HG03175 (cell line): ENCODE results near the gene PRRC1.
A peak's percentile ranks its signal among the peaks of the same experiment; 100 is the strongest.

Experiments used
- ATAC-seq: cut with Tn5 transposase; IDR thresholded peaks from one replicate; pipeline ENCODE4 v1.9.1; 2021; ENCODE audit warnings: mild to moderate bottlenecking, moderate library complexity; ENCODE audit not compliant: unreplicated experiment

Gene PRRC1

DNA sequence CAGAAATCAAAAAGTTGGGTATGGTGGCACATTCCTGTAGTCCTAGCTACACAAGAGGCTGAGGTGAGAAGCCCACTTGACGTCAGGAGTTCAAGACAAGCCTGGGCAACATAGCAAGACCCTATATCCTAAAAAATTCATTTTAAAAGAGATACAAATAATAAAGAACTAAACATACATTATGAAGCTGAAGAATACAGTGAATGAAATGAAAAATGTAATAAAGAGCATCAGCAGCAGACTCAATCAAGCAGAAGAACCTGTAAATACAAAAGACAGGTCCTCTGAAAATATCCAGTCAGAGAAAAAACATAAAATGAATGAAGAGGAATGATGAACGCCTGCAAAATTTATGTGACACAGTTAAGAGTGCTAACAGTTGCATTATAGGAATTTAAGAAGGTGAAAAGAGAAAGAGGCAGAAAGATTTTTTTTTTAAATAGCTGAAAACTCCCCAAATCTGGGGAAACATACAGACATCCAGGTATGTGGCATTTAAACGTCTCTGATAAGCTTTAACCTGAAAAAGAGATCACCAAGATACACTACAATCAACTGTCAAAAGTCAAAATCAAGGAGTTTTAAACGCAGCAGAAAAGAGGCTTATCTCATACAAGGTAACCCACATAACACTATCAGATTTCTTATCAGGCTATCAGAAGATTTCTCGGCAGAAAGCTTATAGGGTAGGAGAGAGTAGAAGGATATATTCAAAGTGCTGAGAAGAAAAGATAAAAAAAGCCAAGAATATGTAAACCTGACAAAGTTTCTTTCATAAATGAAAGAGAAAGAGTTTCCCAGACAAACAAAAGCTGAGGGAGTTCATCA lies 57.6 kb downstream of the PRRC1 start:
- ATAC-seq, result no peak

- no peak for ATAC-seq
These were observed 60.0 kb downstream of the PRRC1 start for GRCh38 chr5:127577458-127577857.

- no peak for ATAC-seq
These were observed 63.3 kb downstream of the PRRC1 start for GRCh38 chr5:127580731-127581130.

- ATAC-seq, result no peak
These were observed 64.0 kb downstream of the PRRC1 start for GRCh38 chr5:127581450-127581849.

DNA sequence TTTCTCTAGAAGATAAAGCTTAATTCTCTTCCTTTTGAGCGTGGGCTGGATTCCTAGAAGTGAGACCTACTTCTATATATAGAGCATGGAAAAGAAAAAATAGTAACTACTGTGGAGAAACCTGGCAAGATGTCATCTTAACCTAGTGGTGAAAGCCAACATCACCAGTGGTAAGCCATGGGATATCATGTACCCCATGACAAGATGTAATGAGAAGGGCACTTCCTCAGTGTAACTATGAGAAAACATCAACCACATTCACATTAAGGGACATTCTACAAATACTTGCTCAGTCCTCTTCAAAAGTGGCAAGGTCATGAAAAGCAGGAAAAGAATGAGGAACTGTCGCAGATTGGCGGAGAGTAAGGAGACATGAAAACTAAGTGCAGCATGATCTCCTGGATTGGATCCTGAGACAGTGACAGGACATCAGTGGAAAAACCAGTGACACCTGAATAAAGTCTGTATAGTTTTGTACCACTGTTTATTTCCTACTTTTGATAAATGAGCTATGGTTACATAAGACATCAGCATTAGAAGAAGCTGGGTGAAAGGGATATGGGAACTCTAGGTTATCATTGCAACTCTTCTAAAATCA lies 65.4 kb downstream of the PRRC1 start:
- no peak for ATAC-seq

- no peak for ATAC-seq
These were observed 66.4 kb downstream of the PRRC1 start for GRCh38 chr5:127583866-127584265.

- ATAC-seq, result no peak
These were observed 68.2 kb downstream of the PRRC1 start for GRCh38 chr5:127585661-127586060.

DNA sequence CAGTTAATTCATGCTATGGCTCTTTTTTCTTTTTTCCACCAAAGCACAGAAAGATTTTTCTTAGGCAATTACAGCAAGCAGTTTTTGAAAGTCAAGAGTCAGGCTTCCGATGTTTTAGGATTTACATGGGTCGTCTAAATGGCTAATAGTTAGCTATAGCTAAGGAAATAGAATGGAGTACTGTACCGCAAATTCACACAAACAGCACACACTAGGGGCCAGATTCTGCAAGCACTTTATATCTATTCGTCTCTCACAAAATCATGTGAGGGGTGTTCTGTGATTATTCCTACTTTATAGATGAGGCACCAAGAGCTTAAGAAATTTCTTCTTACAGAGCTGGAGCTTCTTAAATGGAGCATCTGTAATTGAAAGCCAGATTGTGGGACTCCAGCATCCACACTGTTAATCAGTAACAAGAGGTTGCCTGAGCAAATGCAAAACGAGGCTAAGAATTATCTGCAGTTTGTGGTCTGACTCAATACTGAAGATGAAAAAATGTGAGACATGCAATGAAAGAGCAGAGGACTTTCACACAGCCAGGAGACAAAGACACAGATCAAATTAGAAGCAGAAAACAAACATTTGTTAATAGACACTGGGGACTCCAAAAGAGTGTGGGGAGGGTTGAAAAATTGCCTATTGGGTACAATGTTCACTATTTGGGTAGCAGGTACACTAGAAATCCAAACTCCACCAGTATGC lies 68.8 kb downstream of the PRRC1 start:
- ATAC-seq, result peak; percentile 86

DNA sequence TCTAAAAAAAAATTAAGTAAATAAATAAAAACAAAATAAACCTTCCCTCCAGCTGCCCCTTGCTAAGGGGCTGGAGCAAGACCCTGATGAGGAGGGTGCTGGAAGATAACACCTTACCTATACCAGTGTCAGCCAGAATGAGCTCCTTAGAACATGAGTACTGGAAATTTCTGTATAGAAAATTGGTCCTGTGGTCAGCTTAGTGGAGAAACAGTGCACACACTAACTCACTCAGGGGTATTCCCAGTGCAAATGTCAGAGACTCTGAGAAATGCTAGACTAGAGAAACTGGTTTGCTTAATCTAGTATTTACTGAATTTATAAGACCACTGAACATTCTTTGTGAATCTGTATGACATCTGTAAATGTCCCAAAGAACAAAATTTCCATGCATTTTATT lies 69.4 kb downstream of the PRRC1 start:
- peak; percentile 28 for ATAC-seq

- ATAC-seq, result no peak
These were observed 69.9 kb downstream of the PRRC1 start for GRCh38 chr5:127587246-127587917.

GRCh38 chr5:127588368-127588767 lies 70.9 kb downstream of the PRRC1 start:
- no peak for ATAC-seq

GRCh38 chr5:127589309-127590030 lies 72.0 kb downstream of the PRRC1 start:
- ATAC-seq, result no peak

DNA sequence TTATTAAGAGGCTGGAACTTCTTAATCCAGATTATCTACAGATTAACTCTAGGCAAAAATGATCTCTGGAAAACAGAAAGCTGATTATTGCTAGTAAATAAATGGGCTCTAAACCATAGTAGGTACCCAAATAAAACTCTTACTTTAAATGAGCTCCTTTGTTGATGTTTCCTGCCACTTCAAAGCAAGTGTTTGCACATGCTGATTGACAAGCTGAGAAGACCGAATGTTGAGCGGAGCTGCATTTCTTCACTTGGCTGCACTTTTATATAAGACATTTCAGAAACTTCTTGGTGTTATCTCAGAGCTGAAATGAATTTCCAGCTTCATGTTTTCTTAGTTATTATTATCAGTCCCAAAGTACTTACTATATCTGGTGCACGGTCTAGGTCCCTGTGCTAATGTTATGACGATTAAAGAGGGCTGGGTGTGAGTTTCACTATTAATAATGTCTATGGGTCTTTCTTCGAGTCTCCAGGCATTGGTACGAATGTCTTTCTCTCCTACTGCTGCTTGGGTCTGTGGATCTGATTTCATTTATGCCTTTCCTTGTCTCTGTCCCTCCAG lies 72.8 kb downstream of the PRRC1 start:
- ATAC-seq, result peak; percentile 64

GRCh38 chr5:127595484-127596368 lies 78.3 kb downstream of the PRRC1 start:
- no peak for ATAC-seq

DNA sequence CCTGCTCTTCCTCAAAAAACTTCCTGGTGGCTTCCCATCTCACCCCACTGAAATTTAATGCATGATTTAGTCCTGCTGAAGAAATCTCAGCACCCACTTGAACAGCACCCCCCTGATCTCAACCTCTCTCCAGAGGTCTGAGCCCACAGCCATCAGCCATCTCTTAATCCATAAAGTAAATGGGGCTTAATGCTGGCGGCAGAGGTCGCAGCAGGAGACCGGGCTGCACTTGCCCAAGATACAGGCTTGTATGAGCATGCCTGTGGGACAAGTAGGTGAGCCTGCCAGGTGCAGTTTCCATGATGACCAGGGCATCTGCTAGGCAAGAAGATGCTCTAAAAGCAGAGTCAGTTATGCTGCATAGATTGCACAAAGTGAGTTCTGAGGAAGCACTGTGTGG lies 79.1 kb downstream of the PRRC1 start:
- no peak for ATAC-seq

DNA sequence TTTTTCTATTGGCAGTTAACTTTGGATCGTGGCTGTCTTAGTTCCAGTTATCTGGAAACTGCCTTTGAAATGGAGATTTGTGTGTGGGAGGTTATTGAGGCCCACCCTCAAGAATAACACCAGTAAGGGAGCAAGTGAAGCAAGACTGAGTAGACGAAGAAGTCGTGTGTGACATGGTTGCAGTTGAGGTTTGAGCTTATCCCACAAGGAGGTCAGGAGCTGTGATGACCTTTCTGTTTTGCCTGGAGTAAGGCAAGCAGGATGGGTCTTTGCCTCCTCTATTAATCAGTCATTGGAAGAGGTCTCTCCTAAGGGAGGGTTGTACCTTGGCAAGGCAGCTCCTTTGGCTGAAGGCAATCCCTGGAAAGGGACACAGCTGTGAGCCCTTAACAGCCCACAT lies 81.9 kb downstream of the PRRC1 start:
- ATAC-seq, result no peak

- ATAC-seq, result no peak
These were observed 82.4 kb downstream of the PRRC1 start for GRCh38 chr5:127599847-127600246.

GRCh38 chr5:127601111-127601510 lies 83.7 kb downstream of the PRRC1 start:
- no peak for ATAC-seq

- no peak for ATAC-seq
These were observed 84.2 kb downstream of the PRRC1 start for GRCh38 chr5:127601601-127602000.
